Lower leg skin (tissue), 3 donors: ENCODE measurements around the gene PEX11B.

ENCODE experiments used
- POLR2A ChIP-seq, 2 donors: fragments of 450-650 bp; IDR thresholded peaks; one replicate each; pipeline ENCODE4 v1.6.1; 2016 to 2017; ENCODE audit warnings: antibody characterized with exemption in 2 of 2, mild to moderate bottlenecking in 1 of 2, moderate library complexity in 1 of 2
- TF ChIP-seq, protein P1 (sequence below), 3 donors: fragments of 450-650 bp; IDR thresholded peaks; one replicate each; pipeline ENCODE4 v1.5.1; 2016; ENCODE audit warnings: antibody characterized with exemption in 3 of 3, mild to moderate bottlenecking in 3 of 3, moderate library complexity in 2 of 3

- TF ChIP-seq, protein P1, sequence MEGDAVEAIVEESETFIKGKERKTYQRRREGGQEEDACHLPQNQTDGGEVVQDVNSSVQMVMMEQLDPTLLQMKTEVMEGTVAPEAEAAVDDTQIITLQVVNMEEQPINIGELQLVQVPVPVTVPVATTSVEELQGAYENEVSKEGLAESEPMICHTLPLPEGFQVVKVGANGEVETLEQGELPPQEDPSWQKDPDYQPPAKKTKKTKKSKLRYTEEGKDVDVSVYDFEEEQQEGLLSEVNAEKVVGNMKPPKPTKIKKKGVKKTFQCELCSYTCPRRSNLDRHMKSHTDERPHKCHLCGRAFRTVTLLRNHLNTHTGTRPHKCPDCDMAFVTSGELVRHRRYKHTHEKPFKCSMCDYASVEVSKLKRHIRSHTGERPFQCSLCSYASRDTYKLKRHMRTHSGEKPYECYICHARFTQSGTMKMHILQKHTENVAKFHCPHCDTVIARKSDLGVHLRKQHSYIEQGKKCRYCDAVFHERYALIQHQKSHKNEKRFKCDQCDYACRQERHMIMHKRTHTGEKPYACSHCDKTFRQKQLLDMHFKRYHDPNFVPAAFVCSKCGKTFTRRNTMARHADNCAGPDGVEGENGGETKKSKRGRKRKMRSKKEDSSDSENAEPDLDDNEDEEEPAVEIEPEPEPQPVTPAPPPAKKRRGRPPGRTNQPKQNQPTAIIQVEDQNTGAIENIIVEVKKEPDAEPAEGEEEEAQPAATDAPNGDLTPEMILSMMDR (IDR thresholded peaks at IDR 0.05): no peak
- TF ChIP-seq POLR2A (IDR thresholded peaks at IDR 0.05): no peak
Observed at GRCh38 chr1:145944532-145944931, 26.0 kb upstream of the PEX11B start.
